ACC112 (cell line): ENCODE results near the gene PIK3CD.
"Not testable (repeated sequence)": the region's sequence is repeated elsewhere in the genome, so short reads cannot be mapped to it uniquely, and the experiment has no call there.

Experiments
- H2AFZ ChIP-seq: fragments of 200-600 bp; sonication (generic); one replicate; pipeline ENCODE4 v1.6.0; 2017; ENCODE audit warnings: antibody characterized with exemption, low read length; ENCODE audit not compliant: unreplicated experiment
- H3K27ac ChIP-seq: fragments of 200-600 bp; sonication (generic); 2 replicates; pipeline ENCODE4 v1.5.1; 2014; ENCODE audit warnings: low read depth, mild to moderate bottlenecking, antibody characterized with exemption, low read length, moderate library complexity
- H3K27me3 ChIP-seq: fragments of 200-600 bp; sonication (generic); 2 replicates; pipeline ENCODE4 v1.6.1; 2014; ENCODE audit warnings: mild to moderate bottlenecking, antibody characterized with exemption, low read length, moderate library complexity, mixed read lengths; ENCODE audit not compliant: insufficient read depth
- H3K36me3 ChIP-seq: fragments of 200-600 bp; sonication (generic); 2 replicates; pipeline ENCODE4 v1.6.1; 2016; ENCODE audit warnings: mild to moderate bottlenecking, antibody characterized with exemption, low read length, moderate library complexity, mixed read lengths; ENCODE audit not compliant: insufficient read depth
- H3K4me1 ChIP-seq: fragments of 200-600 bp; sonication (generic); one replicate; pipeline ENCODE4 v1.6.1; 2016; ENCODE audit warnings: low read length, mixed read lengths; ENCODE audit not compliant: insufficient read depth, unreplicated experiment, control insufficient read depth
- H3K4me3 ChIP-seq: fragments of 200-600 bp; sonication (generic); 2 replicates; pipeline ENCODE4 v1.5.1; 2014; ENCODE audit warnings: mild to moderate bottlenecking, low read depth, low read length
- H3K79me2 ChIP-seq: fragments of 200-600 bp; sonication (generic); one replicate; pipeline ENCODE4 v1.6.0; 2016; ENCODE audit warnings: low read length; ENCODE audit not compliant: control insufficient read depth, unreplicated experiment, insufficient read depth

Gene PIK3CD

DNA sequence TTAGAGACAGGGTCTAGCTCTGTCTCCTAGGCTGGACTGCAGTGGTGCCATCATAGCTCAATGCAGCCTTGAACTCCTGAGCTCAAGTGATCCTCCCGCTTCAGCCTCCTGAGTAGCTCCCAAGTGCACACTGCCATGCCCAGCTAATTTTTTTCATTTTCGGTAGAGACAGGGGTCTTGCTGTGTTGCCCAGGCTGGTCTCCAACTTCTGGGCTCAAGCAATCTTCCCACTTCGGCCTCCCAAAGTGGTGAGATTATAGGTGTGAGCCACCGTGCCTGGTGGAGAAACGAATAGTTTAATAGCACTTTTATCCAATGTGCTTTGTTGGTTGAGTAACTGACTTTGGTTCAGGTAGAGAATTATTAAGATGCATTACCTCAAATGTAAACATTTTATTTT lies 20.9 kb downstream of the PIK3CD start:
- Histone ChIP-seq H3K36me3 (no peaks in the 10 kb centered on the region), H3K79me2 (no peaks in the 10 kb centered on the region), H2AFZ (no peak overlapping the region), H3K27me3 (no peaks in the 10 kb centered on the region; the same call in 1 of the 2 replicates), H3K4me1 (peaks cover 8% of the 10 kb centered on the region), H3K27ac (no peak overlapping the region), H3K4me3 (no peak overlapping the region)

DNA sequence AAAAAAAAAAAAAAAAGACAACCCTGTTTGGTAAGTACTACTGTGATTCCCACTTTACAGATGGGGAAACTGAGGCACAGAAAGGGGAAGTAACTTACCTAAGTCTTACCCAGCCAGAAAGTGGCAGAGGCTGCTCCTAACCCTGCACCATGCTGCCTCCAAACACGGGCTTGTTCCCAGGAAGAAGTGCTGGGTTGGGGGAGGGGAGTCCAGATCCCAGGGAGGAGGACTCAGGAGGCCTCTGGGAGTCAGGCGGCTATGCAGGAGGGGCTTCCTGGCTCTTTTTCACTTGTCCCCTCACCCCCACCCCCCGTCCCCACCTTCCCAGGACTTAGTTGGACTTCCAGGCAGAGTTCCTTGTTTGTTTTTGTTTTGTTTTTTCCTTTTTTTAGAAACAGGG lies 23.9 kb downstream of the PIK3CD start:
- peaks cover 8% of the 10 kb centered on the region for H3K4me1 ChIP-seq
- H2AFZ ChIP-seq, result no peak overlapping the region
- H3K27me3 ChIP-seq, result no peaks in the 10 kb centered on the region
- H3K79me2 ChIP-seq, result no peaks in the 10 kb centered on the region
- no peak overlapping the region for H3K4me3 ChIP-seq
- no peaks in the 10 kb centered on the region for H3K36me3 ChIP-seq
- H3K27ac ChIP-seq, result no peak overlapping the region

DNA sequence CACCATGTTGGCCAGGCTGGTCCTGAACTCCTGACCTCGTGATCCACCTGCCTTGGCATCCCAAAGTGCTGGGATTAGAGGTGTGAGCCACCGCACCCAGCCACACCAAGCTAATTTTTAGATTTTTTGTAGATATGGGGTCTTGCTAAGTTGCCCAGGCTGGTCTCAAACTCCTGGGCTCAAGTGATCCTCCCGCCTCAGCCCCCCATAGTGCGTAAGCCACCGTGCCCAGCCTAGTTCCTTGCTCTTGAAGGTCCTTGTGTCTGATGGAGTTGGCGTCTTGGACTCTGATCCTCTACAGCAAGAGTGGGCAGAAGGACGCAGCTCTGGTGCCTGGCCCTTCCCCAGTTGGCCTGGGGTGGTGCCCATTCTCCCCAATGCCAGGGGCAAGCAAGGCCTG lies 24.6 kb downstream of the PIK3CD start:
- H3K4me1 ChIP-seq, H3K36me3 ChIP-seq, H3K4me3 ChIP-seq, H3K79me2 ChIP-seq, H3K27ac ChIP-seq, H2AFZ ChIP-seq, H3K27me3 ChIP-seq: not testable (repeated sequence)

DNA sequence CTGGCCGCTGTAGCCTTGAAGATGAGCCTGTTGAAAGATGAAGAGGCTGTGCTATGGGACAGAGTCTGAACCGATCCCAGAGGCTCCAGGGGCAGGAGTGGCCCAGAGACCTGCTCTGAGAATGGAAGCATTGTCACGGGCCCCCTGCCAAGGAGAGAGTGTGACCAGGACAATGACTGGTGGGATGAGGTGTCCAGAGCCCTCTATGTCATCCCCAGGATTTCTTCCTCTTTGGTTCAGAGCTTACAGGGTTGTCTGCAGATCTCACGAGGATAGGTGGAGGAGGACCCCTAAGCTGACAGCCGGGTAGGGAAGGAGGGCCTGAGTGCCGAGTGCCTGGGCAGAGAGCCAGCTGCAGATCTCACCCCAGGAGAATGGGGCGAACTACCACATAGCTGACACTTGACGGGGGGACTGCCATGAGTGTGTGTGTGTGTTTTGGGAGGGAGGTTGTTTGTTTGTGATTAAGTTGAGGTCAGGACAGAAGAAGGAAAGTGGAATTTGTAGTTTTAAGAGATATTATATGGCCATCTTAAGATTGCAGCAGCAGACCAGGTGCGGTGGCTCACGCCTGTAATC lies 25.4 kb downstream of the PIK3CD start:
- no peaks in the 10 kb centered on the region for H3K36me3 ChIP-seq
- no peak overlapping the region for H3K27ac ChIP-seq
- H3K79me2 ChIP-seq, result no peaks in the 10 kb centered on the region
- no peaks in the 10 kb centered on the region for H3K4me1 ChIP-seq
- H3K27me3 ChIP-seq, result no peaks in the 10 kb centered on the region
- H2AFZ ChIP-seq, result no peak overlapping the region
- no peak overlapping the region for H3K4me3 ChIP-seq

DNA sequence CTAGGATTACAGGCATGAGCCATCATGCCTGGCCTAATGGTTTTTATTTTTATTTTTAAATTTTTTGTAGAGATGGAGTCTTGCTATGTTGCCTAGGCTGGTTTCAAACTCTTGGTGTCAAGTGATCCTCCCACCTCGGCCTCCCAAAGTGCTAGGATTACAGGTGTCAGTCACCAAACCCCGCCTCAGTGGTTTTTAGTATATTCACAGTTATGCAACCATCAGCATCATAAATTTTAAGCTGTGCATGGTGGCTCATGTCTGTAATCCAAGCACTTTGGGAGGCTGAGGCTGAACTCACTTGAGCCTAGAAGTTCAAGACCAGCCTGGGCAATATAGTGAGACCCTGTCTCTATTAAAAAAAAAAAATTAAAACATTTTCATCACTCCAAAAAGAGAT lies 28.6 kb downstream of the PIK3CD start:
- Histone ChIP-seq H3K27me3 (no peaks in the 10 kb centered on the region), H3K79me2 (no peaks in the 10 kb centered on the region), H3K36me3 (no peaks in the 10 kb centered on the region), H3K4me1 (no peaks in the 10 kb centered on the region), H3K4me3 (no peak overlapping the region), H2AFZ (no peak overlapping the region), H3K27ac (no peak overlapping the region)

DNA sequence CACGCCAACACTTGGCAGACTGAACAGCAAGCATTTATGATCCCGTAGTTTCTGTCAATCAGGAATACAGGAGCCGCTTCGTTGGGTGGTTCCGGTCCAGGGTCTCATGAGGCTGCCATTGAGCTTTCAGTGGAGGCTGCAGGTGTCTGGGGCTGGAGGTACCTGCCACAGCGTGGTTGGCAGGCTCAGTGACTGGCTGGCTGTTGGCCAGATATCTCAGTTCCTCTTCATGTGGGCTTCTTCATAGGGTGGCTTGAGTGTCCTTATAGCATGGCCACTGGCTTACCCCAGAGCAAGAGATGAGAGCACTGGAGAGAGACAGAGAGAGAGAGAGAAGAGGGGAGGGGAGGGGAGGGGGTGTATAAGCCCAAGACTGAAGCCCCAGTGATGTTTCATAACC lies 29.3 kb downstream of the PIK3CD start:
- H3K27ac ChIP-seq, result no peak overlapping the region
- no peaks in the 10 kb centered on the region for H3K79me2 ChIP-seq
- no peaks in the 10 kb centered on the region for H3K36me3 ChIP-seq

DNA sequence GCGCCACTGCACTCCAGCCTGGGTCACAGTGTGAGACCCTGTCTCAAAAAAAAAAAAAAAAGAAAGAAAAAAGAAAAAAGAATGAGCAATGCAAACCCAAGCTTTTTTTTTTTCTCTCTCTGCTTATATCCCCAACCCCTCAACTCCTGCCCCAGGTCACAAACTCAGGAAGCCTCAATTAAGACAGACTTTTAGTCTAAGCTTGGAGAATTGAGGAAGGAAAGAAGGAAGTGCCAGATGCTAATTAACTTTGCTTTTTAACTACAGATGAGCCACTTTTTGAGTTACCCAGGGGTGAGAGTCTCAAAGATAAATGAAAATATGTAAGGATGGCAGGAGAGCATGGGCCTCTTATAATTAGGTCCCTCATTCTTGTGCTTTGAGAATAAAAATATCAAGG lies 33.3 kb downstream of the PIK3CD start:
- Histone ChIP-seq H2AFZ (no peak overlapping the region), H3K27ac (no peak overlapping the region), H3K36me3 (no peaks in the 10 kb centered on the region), H3K4me3 (no peak overlapping the region), H3K27me3 (no peaks in the 10 kb centered on the region), H3K4me1 (peaks cover 10% of the 10 kb centered on the region), H3K79me2 (no peaks in the 10 kb centered on the region)

More for the DNA sequence above, 29.3 kb downstream of the PIK3CD start:
- Histone ChIP-seq H3K27me3 (no peaks in the 10 kb centered on the region), H2AFZ (no peak overlapping the region), H3K4me3 (no peak overlapping the region), H3K4me1 (no peaks in the 10 kb centered on the region)

DNA sequence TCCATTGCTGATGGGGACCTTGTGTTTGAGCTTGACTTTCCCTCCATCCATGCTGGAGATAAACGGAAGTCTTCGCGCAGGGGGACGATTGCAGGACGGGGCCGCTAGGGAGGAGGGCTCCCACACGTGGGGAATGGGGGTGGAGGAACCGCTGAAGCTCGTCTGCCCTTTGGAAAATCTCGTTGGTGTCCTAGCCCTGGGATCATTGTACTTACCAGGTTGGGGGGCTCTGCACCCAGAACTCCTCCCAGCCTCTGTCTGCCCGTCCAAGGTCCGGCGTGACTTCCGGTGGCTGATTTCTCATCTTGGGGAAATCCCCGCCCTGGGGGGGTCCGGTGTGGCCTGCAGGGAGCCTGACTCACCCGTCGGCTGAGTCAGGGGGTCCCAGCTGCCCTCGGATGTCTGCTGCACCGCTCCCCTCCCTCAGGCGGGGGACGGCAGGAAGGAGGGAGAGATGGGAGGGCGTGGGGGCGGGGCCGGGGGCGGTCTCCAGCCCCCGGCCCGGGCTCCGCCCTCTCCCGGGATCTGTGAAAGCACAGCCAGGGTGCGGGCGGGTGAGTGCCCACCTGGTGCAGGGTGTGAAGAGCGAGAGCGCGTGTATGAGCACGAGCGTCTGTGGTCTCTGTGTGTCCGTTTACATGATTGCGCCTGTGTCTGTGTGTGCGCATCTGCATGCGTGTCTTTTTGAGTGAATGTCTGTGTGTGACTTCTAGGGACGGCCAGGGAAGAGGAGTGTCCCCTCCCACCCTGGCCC lies 35.8 kb downstream of the PIK3CD start:
- H3K4me3 ChIP-seq, result peak overlapping the region; percentile 74
- peak overlapping the region; percentile 39; the same call in 1 of the 2 replicates for H3K27ac ChIP-seq
- no peaks in the 10 kb centered on the region for H3K79me2 ChIP-seq
- H3K4me1 ChIP-seq, result peaks cover 24% of the 10 kb centered on the region
- no peaks in the 10 kb centered on the region for H3K27me3 ChIP-seq
- H3K36me3 ChIP-seq, result no peaks in the 10 kb centered on the region
- peak overlapping the region; percentile 76 for H2AFZ ChIP-seq

DNA sequence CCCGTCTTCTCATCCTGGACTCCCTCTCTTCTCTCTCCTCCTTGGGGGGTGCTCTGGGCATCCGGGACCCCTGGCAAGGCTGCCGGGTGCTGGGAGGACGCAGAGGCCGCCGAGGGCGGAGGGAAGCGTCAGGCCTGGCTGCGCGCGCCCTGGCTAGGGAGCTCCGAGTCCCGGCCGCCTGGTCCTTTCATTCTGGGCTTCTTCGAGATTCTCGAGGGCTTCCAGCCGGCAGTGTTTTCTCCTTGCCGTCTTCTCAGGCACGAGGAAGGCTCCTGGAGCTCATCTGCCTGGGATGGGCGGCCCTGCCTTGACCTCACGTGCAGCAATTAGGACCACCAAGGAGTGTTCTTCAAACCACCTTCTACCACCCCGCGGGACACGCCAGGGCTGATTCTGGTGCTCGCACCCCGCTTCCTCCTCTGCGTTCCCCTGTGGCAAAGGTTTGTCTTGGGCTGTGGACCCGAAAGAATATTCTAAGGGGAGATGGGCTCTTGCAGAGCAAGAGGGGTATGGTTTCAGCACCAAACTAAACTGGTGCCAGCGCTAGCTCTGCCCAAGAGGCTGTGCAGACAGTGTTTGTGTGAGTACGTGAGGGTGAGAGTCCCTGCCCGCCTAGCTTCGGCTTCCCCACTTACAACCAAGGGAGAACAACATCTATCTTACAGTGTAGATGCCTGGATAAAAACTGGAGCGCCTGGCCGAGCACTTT lies 36.5 kb downstream of the PIK3CD start:
- Histone ChIP-seq H3K36me3 (no peaks in the 10 kb centered on the region), H2AFZ (peak overlapping the region; percentile 76), H3K4me3 (peak overlapping the region; percentile 74), H3K27me3 (no peaks in the 10 kb centered on the region), H3K79me2 (no peaks in the 10 kb centered on the region), H3K27ac (no peak overlapping the region), H3K4me1 (peaks cover 24% of the 10 kb centered on the region)

DNA sequence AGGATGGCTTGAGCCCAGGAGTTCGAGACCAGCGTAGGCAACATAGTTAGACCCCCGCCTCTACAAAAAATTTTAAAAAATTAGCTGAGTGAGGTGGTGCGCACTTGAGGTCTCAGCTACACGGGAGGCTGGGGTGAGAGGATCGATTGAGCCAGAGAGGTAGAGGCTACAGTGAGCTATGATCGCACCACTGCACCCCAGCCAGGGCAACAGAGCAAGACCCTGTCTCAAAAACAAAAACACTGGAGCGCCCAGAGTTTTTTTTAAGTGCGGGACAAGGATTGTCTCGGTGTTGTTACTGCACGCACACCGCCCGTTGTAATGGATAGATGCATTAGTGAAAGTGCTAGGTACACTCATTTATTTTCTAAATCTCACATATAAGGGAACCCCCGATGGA lies 37.1 kb downstream of the PIK3CD start:
- Histone ChIP-seq H2AFZ (no peak overlapping the region), H3K4me3 (peak overlapping the region; percentile 74), H3K4me1 (peaks cover 24% of the 10 kb centered on the region), H3K27me3 (no peaks in the 10 kb centered on the region), H3K36me3 (no peaks in the 10 kb centered on the region), H3K79me2 (no peaks in the 10 kb centered on the region), H3K27ac (no peak overlapping the region)
